GM18868 (cell line): ENCODE data around the gene PLK5.

Experiments
- ATAC-seq: cut with Tn5 transposase; IDR thresholded peaks from one replicate; pipeline ENCODE4 v1.9.1; 2021; ENCODE audit warnings: mild to moderate bottlenecking, moderate library complexity; ENCODE audit not compliant: unreplicated experiment

PLK5 gene

DNA sequence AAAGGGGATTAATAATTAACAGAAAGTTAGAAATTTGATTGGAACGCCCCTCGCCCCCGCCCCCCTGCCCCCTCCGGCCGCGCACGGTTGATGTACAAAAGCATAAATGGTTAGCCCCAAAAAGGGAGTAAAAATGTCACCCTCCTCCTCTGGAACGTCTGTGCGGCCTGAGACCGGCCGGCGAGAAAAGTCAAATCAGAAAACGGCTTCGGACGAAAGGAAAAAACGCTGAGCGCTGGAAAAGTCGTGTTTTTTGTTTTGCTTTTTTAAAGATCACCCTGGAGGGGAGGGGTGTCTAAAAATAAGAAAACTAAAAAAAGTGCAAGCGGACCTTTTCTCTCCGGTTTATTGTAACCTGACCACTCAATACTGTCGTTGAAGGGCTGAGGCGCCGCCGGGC, 31.1 kb downstream of the PLK5 start:
- no peak for ATAC-seq

DNA sequence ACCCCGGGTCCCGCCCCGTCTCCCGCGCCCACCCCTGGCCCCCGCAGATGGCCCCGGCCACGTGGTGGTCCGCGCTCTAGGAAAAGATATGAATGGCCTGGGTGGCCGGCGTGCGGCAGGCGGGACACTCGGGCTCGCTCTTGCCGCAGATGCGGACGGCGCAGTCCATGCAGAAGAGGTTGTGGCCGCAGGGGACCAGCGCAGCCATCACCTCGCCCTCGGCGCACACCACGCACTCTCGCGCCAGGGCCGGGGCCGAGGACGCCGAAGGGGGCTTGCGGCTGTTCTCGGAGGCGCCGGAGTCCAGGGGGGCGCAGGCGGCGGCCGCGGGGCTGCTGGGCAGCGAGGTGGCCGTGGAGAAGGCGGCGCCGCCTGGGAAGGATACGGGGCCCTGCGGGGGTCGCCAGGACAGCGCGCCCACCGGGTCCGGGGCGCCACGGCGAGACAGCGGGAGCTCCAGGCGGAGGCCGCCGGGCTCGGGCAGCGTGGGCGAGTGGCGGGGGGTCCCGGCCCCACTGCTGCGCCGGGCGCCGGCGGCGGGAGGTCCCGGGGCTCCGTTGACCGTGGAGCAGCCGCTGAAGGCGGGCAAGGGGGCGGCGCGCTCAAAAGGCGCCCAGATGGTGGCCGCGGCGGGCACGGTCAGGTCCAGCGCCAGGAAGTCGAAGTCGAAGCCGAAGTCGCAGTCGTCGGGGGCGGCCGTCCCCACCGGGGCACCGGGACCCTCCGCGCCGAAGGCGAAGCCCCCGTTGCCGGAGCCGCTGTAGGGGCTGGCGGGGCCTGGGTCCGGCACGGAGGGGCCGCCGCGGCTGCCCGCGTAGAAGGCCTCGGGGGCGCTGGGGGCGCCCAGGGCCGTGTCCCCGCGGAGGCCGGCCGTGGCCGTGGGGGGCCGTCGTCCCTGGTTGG, 31.9 kb downstream of the PLK5 start:
- no peak for ATAC-seq

DNA sequence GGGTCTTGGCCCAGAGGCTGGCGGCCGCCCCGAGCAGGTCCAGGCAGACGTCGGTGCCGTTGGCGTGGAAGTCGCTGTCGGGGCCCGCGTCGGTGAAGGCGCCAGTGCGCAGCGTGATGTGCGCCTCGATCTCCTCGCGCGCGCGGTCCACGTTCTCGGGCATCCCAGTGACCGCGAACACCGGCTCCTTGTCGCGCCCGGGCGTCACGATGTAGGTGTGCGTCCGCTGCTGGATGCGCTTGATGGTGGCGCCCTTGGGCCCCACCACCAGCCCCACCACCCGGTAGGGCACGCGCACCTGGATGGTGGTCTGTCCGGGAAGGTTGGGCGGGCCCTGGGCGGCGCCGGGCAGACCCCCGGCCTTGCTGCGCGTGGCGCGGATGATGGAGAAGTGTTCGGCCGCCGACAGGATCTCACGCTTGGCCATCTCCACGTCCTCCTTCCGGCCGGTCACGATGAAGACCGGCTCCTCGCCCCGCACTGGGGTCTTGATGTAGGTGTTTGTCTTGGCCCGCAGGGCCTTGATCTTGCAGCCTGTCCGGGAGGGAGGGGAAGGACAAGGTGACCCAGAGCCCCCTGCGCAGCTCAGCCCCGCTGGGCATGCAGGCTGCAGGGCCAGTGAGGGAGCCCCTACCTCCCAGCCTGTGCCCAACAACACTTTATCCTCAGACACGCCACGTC, 32.7 kb downstream of the PLK5 start:
- ATAC-seq = no peak

DNA sequence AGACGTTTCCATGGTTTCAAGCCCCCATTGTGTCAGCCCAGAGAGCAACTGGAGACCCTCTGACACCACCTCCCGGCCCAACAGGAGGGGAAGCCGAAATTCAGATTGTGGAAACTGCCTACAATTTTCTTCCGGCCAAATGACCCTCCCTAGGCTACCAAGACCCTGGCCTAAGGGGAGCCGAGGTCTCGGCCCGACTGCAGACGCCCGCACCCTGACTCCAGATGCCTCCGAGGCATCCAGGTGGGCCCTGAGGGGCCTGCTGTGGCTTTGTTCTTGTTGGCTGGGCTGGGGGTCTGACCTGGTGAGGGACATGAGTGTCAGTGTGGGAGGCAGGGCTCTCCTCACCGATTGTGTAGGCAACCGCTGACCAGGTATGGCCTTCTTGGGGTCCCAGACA, 34.7 kb downstream of the PLK5 start:
- no peak for ATAC-seq

DNA sequence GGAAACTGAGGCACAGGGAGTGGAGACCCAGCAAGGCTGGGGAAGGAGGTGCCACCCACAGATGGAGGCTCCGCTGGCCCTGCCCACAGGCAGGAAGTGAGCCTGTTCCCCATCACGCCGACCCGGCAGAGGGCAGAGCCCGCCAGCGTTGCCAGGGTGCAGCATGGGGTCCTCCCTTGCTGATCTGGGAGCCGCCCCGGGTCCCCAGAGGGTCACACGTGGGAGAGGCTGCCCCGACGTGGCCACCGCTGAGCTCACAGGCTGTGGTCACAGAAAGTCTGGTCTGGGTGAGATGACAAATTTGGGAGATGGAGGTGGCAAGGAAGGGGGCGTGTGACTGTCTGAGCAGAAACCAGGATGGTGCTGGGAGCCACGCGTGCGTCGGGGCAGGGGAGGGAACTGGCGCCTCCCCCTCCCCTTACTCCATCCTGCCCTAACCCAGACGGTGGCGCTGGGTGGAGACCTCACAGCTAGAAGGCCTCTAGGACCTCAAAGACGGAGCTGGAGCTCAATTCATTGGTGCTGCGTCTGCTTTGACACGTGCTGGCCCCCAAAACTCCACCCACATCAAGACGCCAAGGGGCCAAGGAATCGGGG, 36.5 kb downstream of the PLK5 start:
- ATAC-seq = no peak

DNA sequence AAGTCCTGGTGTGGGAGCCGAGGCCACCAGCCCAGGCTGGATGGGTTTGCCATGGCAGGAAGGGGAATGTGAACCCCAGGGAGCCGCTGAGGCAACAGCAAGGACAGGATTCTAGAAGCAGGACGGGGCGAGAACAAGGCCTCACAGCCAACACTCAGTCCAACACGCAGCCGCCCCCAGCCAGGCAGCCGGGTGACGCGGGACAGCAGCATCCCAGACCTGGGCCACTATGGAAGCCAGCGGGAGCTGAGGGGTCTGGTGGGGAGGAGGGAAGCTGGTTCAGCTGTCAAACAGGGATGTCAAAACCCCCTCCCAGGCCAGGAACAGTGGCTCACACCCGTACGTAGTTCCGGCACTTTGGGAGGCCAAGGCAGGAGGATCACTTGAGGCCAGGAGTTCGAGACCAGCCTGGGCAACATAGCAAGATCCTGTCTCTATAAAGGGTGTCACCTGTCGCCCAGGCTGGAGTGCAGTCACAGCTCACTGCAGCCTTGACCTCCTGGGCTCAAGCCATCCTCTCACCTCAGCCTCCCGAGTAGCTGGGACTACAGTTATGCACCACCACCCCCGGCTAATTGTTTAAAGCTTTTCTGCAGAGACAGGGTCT, 37.5 kb downstream of the PLK5 start:
- no peak for ATAC-seq

DNA sequence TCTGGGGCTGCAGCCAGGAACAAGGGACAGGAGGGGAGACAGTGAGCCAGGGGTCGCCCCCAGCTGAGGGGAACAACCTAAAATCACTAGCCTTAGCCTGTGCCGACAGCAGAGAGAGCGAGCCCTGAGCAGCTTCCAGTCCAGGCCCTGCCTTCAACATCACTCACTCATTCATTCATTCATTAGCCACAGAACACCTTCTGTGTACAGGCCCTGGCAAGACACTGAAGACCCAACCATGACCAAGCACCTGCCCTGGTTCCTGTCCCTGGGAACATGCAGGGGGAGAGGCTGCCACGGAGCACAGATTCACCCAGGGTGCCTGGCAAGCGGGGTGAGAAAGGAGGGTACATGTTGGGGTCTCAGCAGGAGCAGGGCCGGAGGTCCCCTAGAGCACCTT, 39.4 kb downstream of the PLK5 start:
- no peak for ATAC-seq

DNA sequence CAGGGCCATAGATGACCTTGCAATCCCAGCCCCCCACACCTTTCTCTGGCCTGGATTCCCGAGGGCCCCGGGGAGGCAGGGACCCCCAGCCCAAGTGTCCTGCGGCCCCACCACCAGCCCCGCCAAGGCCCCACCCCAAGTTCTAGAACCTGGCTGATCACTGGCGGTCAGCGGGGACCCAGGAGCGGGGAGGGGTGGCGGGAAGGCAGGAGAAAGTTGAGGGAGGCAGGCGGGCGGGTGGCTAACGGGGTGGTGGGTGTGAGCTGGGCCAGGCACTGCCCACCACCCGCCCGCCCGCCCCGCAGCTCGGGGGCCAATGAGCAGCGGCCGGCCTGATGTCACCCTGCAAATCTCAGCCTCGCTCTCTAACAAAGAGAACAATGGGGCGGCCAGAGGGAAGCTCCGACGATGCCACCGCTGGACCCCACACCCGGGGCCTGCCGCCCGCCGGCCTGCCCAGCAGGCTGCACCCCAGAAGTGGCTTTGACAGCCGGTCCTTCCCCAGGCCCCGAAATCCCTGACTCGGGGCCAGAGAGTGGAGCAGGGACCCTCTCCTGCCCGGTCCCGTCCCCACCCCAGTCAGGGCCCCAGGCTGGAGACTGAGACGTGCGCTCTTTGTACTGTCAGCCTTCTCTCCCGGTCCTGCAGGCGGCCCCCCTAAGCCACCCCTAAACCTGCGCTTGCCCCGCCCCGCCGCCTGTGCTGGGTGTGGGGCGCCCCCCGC, 42.7 kb downstream of the PLK5 start:
- ATAC-seq = no peak

DNA sequence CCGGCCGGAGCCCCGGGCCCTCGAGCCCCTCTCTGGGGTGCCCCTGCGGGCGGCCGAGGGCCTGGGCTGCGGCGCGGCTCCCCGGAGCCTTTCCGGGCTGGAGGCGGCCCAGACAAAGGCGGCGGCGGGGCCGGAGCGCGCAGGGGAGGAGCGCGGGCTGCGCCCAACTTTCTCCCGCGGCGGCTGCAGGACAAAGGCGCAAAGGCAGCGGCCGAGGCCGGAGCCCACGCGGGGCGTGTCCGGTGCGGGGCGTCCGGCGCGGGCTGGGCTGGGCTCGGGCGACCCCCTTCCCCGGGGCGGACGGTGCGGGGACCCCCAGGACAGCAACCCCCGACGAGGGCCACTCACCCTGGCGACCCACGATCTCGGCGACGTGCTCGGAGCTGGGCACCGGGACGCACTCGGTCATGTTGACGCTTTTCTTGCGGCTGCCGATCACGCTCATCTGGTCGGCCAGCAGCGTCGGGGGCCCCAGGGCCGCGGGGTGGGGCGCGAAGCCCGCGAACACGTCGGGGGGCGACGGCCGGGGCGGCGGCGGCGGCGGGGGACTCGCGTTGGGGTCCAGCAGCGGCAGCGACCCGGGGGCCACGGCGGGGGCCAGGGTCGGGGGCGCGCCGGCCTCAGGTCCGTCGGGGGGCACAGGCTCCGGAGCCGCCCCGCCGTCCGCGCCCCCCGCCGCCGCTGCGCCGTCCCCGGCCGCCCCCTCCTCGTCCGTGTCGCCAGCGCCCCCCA, 43.4 kb downstream of the PLK5 start:
- ATAC-seq = no peak

DNA sequence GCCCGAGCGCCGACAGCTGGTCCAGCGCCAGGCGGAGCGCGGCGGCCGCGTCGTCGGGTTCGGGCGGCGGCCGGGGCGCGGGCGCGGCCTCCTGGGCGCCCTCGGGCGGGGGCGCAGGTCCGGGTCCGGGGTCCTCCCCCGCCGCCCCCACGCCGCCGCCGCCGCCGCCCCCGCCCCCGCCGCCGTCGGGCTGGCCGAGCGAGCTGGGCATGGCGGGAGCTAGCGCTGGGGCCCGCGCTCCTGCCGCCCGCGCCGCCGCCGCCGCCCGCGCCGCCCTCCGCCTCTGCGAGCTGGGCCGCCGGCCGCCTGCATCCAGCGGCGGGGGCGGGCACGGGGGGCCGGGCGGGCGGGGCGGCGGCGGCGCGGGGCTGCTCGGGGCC, 44.0 kb downstream of the PLK5 start:
- ATAC-seq = no peak

DNA sequence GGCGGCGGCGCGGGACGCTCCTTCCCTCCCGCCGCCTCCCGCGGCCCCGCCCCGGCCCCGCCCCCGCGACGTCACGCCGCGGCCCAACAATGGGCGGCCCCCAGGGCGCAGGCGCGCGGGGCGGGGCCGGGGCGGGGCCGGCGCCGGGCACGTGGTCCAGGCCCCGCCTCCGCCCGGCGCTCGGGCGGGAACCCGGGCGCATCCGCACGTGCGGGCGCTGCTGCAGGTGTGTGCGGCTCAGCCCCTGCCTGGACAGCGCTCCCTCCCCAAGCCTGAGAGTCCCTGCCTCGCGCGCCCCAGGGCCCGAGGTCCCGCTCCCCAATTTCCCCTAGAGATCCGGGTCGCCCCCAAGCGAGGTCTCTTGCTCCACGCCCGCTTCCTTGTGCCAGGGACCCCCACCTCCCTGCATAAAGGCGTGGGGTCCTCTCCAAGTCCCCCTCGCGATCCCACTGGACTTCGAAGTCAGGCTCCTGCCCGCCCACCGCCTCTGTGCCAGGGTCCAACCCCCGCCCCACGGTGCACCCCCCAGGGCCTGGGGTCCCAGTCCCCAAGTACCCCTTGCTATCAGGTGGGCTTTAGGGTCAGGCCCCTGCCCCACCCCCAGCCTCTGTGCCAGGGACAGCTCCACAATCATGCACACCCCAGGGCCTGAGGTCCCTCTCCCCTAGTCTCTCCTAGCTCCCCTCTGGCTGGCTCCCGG, 44.6 kb downstream of the PLK5 start, which contains the start of gene MEX3D:
MEX3D (minus strand) TSS at position 6 of the 700 bp plus-strand sequence. CDS start 267 bp downstream, outside the sequence.
- peak; percentile 70 for ATAC-seq

DNA sequence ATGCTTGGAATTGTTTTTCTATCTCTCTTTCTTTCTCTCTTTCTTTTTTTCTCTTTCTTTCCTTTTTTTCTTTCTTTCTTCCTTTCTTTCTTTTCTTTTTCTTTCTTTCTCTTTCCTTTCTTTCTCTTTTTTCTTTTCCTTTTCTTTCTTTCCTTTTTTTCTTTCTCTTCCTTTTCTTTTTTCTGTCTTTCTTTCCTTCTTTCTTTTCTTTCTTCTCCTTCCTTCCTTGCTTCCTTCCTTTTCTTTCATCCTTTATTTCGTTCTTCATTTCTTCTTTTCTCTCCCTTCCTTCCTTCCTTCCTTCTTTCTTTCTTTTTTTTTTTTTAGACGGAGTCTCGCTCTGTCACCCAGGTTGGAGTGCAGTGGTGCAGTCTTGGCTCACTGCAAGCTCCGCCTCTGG, 46.1 kb downstream of the PLK5 start:
- ATAC-seq = no peak

DNA sequence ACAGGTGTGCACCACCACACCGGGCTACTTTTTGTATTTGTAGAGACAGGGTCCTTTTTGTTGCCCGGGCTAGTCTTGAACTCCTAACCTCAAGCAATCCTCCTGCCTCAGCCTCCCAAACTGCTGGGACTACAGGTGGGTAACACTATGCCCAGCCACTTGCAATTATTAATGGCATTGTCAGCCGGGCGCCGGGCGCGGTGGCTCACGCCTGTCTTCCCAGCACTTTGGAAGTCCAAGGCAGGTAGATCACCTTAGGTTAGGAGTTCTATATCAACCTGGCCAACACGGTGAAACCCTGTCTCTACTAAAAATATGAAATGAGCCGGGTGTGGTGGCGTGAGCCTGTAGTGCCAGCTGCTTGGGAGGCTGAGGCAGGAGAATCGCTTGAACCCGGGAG, 47.0 kb downstream of the PLK5 start:
- no peak for ATAC-seq

DNA sequence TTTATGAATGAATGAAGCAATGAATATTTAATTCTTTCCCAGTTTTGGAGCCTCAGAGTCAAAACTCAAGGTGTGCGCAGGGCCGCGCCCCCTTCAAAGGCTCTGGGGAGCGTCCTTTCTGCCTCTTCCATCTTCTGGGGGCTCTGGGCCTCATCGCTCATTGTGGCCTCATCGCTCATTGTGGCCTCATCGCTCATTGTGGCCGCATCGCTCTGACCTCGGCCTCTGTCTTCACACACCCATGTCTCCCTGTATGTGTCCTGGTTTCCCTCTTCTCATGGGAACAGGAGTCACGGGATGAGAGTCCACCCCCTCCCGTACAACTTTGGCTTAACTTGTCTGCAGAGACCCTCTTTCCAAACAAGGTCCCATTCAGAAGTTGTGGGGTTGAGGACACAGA, 47.5 kb downstream of the PLK5 start:
- no peak for ATAC-seq

DNA sequence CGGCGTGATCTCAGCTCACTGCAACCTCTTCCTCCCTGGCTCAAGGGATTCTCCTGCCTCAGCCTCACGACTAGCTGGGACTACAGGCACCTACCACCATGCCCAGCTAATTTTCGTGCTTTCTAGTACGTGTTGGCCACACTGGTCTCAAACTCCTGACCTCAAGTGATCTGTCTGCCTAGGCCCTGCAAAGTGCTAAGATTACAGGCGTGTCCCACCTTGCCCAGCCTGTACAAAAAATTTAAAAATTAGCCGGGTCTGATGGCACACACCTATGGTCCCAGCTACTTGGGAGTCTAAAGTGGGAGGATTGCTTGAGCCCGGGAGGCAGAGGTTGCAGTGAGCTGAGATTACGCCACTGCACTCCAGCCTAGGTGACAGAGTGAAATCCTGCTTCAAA, 48.9 kb downstream of the PLK5 start:
- ATAC-seq = no peak

DNA sequence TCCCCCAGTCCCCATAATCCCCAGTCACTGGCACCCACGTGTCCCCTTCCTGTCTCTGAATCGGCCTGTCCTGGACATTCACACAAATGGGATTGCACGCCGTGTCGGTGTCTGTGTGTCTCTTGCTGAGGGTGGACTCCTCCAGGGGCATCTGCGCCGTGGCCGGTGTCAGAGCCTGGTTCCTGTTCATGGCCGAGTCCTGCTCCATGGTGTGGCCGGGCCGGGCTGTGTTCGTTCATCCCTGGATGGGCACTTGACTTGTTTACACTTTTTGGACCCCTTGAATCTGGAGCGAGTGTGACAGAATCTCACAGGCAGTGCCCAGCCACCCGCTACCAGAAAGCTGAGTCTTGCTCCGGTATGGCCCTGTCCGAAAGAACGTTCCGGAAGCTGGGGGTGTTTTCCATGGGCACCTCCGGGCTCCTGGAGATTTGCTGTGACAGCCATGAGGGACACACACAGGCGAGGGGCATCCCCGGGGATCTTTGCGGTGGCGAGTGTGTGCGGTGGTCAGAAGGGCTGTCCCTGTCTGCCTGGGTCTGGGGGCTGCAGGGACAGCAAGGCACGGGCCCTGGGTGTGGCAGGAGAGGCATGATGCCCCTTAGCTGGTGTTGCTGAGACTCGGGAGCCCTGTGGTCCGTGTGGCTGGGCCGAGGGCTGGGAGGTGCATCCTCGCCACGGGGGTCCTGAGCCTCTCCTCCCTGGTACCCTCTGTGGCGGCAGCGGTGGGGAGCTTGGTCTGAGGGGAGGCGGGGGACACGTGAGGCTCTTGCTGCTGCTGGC, 50.7 kb downstream of the PLK5 start:
- no peak for ATAC-seq

DNA sequence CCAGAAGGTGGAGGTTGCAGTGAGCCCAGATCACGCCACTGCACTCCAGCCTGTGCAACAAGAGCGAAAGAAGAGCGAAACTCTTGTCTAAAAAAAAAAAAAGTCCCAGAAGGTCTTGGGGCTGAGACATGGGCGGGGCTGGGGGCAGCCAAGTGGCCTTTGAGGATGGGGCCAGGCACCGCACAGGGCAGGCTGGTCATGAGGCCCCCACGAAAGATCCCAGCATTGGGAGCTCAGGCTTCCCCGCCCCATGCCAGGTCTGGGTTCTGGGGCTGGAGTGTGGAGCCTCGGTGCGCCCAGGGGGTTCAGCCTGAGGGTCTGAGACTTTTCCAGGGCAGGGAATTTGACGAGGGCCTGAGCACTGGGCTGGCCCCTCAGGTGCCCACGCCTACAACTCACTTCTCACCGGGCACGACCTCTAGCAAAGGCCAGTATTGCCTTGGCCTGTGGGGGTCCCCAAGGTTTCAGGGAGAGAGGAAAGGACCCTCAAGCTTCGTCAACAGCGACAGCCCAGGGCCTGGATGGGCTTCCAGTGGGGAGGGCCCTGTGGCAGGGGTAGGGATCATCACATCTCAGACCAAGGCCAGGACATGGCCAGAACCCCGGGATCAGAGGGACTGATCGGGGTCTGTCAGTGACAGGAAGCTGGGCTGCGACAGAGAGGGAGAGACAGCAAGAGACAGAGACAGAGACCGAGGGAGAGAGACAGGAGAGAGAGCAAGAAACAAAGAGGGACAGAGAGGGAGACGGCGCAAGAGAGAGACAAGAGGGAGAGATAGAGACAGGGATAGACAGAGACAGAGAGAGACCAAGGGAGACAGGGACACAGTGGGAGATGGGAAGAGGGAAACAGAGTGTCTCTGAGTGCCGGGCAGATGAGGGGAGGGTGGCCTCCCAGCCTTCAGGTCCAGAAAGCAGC, 51.7 kb downstream of the PLK5 start:
- no peak for ATAC-seq
